Measurements from ENCODE around the gene SMIM31. TPM values are rescaled to one million over a fixed set of nuclear protein-coding genes. Genes with fewer than 3 reads are reported as not detected.

The SMIM31 gene
- total RNA-seq, 3 donors from 2014 or later, result 11.0 to 37.8 (median 32.5) TPM

DNA sequence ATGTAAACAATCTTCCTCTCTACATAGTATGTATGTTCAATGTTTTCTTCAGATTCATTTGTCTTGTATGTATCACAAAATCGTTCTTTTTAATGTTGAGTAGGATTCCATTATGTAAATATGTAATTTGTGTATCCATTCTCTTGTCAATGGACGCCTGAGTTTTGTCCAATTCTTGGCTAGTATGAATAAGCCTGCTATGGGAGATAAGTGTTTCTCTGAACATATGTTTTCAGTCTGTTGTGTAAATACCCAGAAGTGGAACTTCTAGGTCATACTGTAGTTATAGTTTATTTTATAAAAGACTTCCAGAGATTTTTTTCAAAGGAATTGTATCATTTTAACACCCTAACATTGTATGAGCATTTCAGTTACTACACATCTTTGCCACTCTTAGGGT is 2.8 kb downstream of the SMIM31 start:
- no peak overlapping the region for H3K4me3 ChIP-seq
- DNase-seq (no peak), ATAC-seq (no peak)
- peaks cover 4% of the 10 kb centered on the region for H3K4me1 ChIP-seq (ENCODE audit: low read depth)
- no peaks in the 10 kb centered on the region for H3K9me3 ChIP-seq
- no peaks in the 10 kb centered on the region for H3K36me3 ChIP-seq (ENCODE audit: low read depth)
- TF ChIP-seq CTCF (IDR thresholded peaks at IDR 0.05), result no peak
- intact Hi-C loops (cut with DNase I, micrococcal nuclease), result no loop called here

DNA sequence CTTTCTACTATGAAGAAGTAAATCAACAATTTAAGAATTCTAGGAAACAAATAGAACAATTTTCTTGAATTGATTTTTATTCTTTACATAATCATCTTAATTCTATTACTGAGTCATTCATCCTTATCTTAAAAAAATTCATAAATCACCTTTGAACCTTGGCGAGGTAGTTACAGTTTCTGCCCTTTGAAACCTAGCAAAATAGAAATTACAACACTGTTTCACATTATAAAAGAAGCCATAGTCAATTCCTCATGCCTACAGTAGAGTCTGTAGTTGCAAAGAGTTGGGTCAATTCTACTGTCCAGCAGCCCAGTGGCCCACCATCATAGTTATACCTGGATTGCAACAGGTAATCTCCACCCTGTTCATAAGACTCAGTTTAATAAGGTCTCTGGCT is 7.3 kb downstream of the SMIM31 start:
- H3K4me1 ChIP-seq (ENCODE audit: low read depth), result peaks cover 5% of the 10 kb centered on the region
- DNase-seq (peak in 2 of 3 donors; percentile 17 to 35), ATAC-seq (peak; percentile 96)
- H3K9me3 ChIP-seq, result no peaks in the 10 kb centered on the region
- no peak overlapping the region for H3K4me3 ChIP-seq
- TF ChIP-seq CTCF (IDR thresholded peaks at IDR 0.05), result no peak
- no peaks in the 10 kb centered on the region for H3K36me3 ChIP-seq (ENCODE audit: low read depth)
- intact Hi-C loops (cut with DNase I, micrococcal nuclease), result no loop called here

DNA sequence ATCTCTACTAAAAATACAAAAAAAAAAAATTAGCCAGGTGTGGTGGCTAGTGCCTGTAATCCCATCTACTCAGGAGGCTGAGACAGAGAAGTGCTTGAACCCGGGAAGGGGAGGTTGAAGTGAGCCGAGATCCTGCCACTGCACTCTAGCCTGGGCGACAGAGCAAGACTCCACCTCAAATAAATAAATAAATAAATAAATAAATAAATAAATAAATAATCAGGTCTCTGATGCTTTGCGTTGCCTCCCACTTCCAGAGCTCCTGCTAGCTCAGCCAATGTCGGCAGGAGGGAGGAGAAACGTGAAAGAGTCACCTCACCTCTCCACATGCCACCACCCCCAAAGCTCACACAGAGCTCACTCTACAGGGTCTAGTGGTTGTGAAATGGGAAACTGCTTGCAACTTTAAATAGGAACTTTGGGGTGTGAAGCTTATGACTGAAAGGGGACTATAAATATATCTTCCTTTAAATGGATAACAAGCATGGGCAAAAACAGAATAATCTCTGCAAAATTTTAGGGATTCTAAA is 7.9 kb downstream of the SMIM31 start:
- H3K4me3 ChIP-seq, result no peak overlapping the region
- ATAC-seq (no peak), DNase-seq (no peak)
- peaks cover 5% of the 10 kb centered on the region for H3K4me1 ChIP-seq (ENCODE audit: low read depth)
- H3K9me3 ChIP-seq, result no peaks in the 10 kb centered on the region
- H3K36me3 ChIP-seq (ENCODE audit: low read depth), result no peaks in the 10 kb centered on the region
- TF ChIP-seq CTCF (IDR thresholded peaks at IDR 0.05), result no peak
- intact Hi-C loops (cut with DNase I, micrococcal nuclease), result no loop called here

GRCh38 chr4:164765096-164765495 is 11.2 kb downstream of the SMIM31 start:
- no peaks in the 10 kb centered on the region for H3K36me3 ChIP-seq (ENCODE audit: low read depth)
- DNase-seq (no peak), ATAC-seq (no peak)
- TF ChIP-seq CTCF (IDR thresholded peaks at IDR 0.05), result no peak
- H3K4me3 ChIP-seq, result no peak overlapping the region
- no peaks in the 10 kb centered on the region for H3K9me3 ChIP-seq
- intact Hi-C loops (cut with DNase I, micrococcal nuclease), result no loop called here
- peaks cover 5% of the 10 kb centered on the region for H3K4me1 ChIP-seq (ENCODE audit: low read depth)

GRCh38 chr4:164765833-164766232 is 11.9 kb downstream of the SMIM31 start:
- no peaks in the 10 kb centered on the region for H3K9me3 ChIP-seq
- no peak overlapping the region for H3K4me3 ChIP-seq
- intact Hi-C loops (cut with DNase I, micrococcal nuclease), result no loop called here
- TF ChIP-seq CTCF (IDR thresholded peaks at IDR 0.05), result no peak
- ATAC-seq (no peak), DNase-seq (no peak)
- H3K4me1 ChIP-seq (ENCODE audit: low read depth), result peaks cover 12% of the 10 kb centered on the region
- H3K36me3 ChIP-seq (ENCODE audit: low read depth), result no peaks in the 10 kb centered on the region

DNA sequence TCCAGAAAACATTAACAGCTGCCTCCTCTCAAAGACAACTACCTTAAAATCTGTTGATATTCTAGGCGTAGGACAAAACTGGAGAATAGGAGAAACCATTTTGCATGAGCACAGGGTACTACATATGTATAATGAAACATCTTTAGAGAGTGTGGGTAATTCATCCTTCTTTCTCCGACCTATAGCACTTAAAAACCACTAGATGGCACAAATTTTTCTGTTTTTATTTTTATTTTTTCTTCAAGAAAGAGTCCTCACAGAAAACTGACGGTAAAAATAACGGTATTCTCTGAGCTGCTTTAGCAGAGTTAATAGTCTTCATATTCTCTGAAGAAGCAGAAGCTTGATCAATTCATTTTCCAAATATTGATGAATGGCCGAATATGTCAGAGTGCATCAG is 14.6 kb downstream of the SMIM31 start:
- no peak for TF ChIP-seq CTCF (IDR thresholded peaks at IDR 0.05)
- Histone ChIP-seq H3K4me1 (ENCODE audit: low read depth) (peaks cover 16% of the 10 kb centered on the region), H3K36me3 (ENCODE audit: low read depth) (no peaks in the 10 kb centered on the region), H3K9me3 (no peaks in the 10 kb centered on the region), H3K4me3 (no peak overlapping the region)
- no peak for DNase-seq
- ATAC-seq, result no peak
- intact Hi-C loops (cut with DNase I, micrococcal nuclease), result no loop called here

Measured in mucosa of descending colon (tissue), 3 donors.